ENCODE measurements around the gene ADTRP. TPM values are rescaled to one million over a fixed set of nuclear protein-coding genes. Genes with fewer than 3 reads are reported as not detected.
"Not testable (repeated sequence)": the region's sequence is repeated elsewhere in the genome, so short reads cannot be mapped to it uniquely, and the experiment has no call there.

ADTRP gene
- total RNA-seq, 2 experiments from 2014 or later: 24.1 to 26.1 TPM

- H3K27me3 Mint-ChIP-seq; H3K4me3 Mint-ChIP-seq; DNase-seq; H3K4me1 Mint-ChIP-seq (ENCODE audit: low read depth); H3K9me3 Mint-ChIP-seq; H3K36me3 Mint-ChIP-seq; CTCF ChIA-PET; H3K27ac Mint-ChIP-seq; intact Hi-C loops (cut with micrococcal nuclease): not testable (repeated sequence)
- POLR2A ChIA-PET: interaction anchor here (0.6 kb wide), 1 partner anchor 18 kb away, joined by 3 read pairs; no protein-coding TSS in a partner anchor
These were observed 21.9 kb upstream of the ADTRP start for GRCh38 chr6:11800531-11800930.

- Mint-ChIP-seq H3K36me3 (no peaks in the 10 kb centered on the region), H3K4me1 (ENCODE audit: low read depth) (no peaks in the 10 kb centered on the region), H3K9me3 (peaks cover 6% of the 10 kb centered on the region), H3K27me3 (no peaks in the 10 kb centered on the region), H3K27ac (no peak overlapping the region), H3K4me3 (no peak overlapping the region)
- intact Hi-C loops (cut with micrococcal nuclease): no loop called here
- ChIA-PET POLR2A (no interaction called here), CTCF (interaction anchor here (0.7 kb wide), 1 partner anchor 143 kb away, joined by 3 read pairs; no protein-coding TSS in a partner anchor)
- DNase-seq: no peak
These were observed 19.9 kb upstream of the ADTRP start for GRCh38 chr6:11798538-11798937.

DNA sequence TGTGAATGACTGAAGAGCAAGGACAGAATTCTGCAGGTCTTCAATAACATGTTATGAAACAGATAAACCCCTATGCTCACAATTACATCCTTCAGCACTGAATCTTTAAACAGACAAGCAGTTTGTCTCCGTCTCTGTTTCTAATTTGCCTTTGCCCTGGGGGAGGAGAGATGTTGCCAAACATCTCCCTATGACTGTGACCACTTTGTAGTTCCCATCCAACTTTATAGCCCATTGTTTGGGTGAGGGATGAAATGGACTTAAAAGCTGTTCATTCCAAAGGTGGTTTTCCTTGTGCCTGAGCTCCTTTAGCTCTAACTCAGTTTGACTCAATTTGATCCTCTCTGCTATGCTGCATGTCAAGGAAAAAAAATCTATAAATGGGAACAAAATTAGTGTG, 19.5 kb upstream of the ADTRP start:
- ChIA-PET POLR2A (no interaction called here), CTCF (interaction anchor here (0.7 kb wide), 1 partner anchor 142 kb away, joined by 3 read pairs; no protein-coding TSS in a partner anchor)
- Mint-ChIP-seq H3K9me3 (peaks cover 10% of the 10 kb centered on the region), H3K4me1 (ENCODE audit: low read depth) (no peaks in the 10 kb centered on the region), H3K4me3 (no peak overlapping the region), H3K36me3 (peaks cover 2% of the 10 kb centered on the region), H3K27me3 (no peaks in the 10 kb centered on the region), H3K27ac (no peak overlapping the region)
- intact Hi-C loops (cut with micrococcal nuclease): no loop called here
- no peak for DNase-seq

DNA sequence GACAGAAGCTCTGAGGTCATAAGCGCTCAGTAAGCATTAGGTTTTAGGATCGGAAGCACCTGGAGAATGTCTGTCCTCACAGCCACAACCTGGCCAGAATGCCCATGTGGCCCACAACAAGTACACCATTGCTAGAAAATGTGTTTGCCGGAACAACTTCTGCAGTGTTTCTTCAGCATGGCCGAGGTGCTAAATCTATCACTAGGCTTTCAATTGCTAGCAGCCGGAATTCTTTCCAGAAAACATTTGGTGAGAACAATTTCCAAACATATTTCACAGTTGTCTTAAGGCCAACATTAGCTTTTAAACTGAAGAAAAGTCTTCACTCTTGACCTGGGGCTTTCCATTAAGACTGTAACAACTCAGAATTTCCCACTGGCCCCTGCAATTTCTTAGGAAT, 18.2 kb upstream of the ADTRP start:
- no peaks in the 10 kb centered on the region for H3K27me3 Mint-ChIP-seq
- CTCF ChIA-PET: no interaction called here
- H3K4me3 Mint-ChIP-seq: no peak overlapping the region
- peaks cover 16% of the 10 kb centered on the region for H3K9me3 Mint-ChIP-seq
- DNase-seq: no peak
- H3K27ac Mint-ChIP-seq: no peak overlapping the region
- peaks cover 3% of the 10 kb centered on the region for H3K36me3 Mint-ChIP-seq
- intact Hi-C loops (cut with micrococcal nuclease): no loop called here
- H3K4me1 Mint-ChIP-seq (ENCODE audit: low read depth): no peaks in the 10 kb centered on the region
- POLR2A ChIA-PET: no interaction called here

GRCh38 chr6:11795403-11795802, 16.8 kb upstream of the ADTRP start:
- Mint-ChIP-seq H3K27me3 (no peaks in the 10 kb centered on the region), H3K9me3 (peaks cover 16% of the 10 kb centered on the region), H3K4me3 (no peak overlapping the region), H3K36me3 (peaks cover 3% of the 10 kb centered on the region), H3K27ac (no peak overlapping the region), H3K4me1 (ENCODE audit: low read depth) (no peaks in the 10 kb centered on the region)
- intact Hi-C loops (cut with micrococcal nuclease): no loop called here
- ChIA-PET POLR2A (no interaction called here), CTCF (no interaction called here)
- no peak for DNase-seq

DNA sequence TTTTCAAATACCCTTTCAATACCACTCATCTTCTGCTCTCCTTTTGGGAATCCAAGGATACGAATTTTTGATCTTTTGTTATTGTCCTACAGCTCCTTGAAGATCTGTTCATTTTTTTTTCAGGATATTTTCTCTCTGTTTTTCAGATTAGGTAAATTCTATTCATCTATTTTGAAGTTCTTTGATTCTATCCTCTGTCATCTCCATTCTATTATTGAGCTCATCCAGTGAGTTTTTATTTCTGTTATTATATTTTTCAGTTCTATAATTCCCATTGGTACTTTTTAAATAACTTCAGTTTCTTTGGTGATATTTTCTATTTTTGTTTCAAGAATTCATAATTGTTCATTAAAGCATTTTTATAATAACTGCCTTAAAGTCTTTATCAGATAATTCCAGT, 14.7 kb upstream of the ADTRP start:
- CTCF ChIA-PET: interaction anchor here (0.9 kb wide), 1 partner anchor 496 kb away, joined by 3 read pairs; no protein-coding TSS in a partner anchor
- intact Hi-C loops (cut with micrococcal nuclease): no loop called here
- H3K27ac Mint-ChIP-seq: no peak overlapping the region
- no peak for DNase-seq
- POLR2A ChIA-PET: no interaction called here
- no peak overlapping the region for H3K4me3 Mint-ChIP-seq
- H3K4me1 Mint-ChIP-seq (ENCODE audit: low read depth): no peaks in the 10 kb centered on the region
- H3K27me3 Mint-ChIP-seq: no peaks in the 10 kb centered on the region
- H3K36me3 Mint-ChIP-seq: peaks cover 3% of the 10 kb centered on the region
- peaks cover 16% of the 10 kb centered on the region for H3K9me3 Mint-ChIP-seq

- peaks cover 3% of the 10 kb centered on the region for H3K36me3 Mint-ChIP-seq
- no peaks in the 10 kb centered on the region for H3K4me1 Mint-ChIP-seq (ENCODE audit: low read depth)
- POLR2A ChIA-PET: no interaction called here
- no peak overlapping the region for H3K27ac Mint-ChIP-seq
- H3K4me3 Mint-ChIP-seq: no peak overlapping the region
- peaks cover 16% of the 10 kb centered on the region for H3K9me3 Mint-ChIP-seq
- no peaks in the 10 kb centered on the region for H3K27me3 Mint-ChIP-seq
- intact Hi-C loops (cut with micrococcal nuclease): no loop called here
- DNase-seq: peak; percentile 61
- CTCF ChIA-PET: no interaction called here
These were observed 12.9 kb upstream of the ADTRP start for GRCh38 chr6:11791354-11792107.

DNA sequence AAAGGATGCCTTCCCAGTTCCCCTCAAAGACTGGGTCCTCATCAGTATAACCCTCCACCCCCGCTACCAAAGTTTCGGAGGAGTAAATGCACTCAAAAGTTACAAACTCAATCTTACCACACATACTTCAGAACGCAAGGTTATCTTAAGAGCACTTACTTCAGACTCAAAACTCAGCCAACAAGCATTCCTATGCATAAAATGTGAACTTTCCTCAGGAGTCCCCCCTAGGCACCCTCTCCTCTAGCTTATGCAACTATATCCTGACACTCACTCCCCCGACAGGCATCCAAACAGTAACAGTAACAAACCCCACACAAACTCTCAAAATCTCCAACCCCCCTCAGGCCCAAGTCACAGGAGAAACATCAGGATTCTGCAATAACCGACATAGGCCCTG, 11.1 kb upstream of the ADTRP start:
- no peak overlapping the region for H3K4me3 Mint-ChIP-seq
- intact Hi-C loops (cut with micrococcal nuclease): loop anchor here (5.0 kb wide), 3 partner anchors 223 to 1568 kb away; partner anchors contain the start of gene HIVEP1
- no peak overlapping the region for H3K27ac Mint-ChIP-seq
- peaks cover 8% of the 10 kb centered on the region for H3K4me1 Mint-ChIP-seq (ENCODE audit: low read depth)
- ChIA-PET CTCF (no interaction called here), POLR2A (no interaction called here)
- peaks cover 16% of the 10 kb centered on the region for H3K9me3 Mint-ChIP-seq
- H3K36me3 Mint-ChIP-seq: peaks cover 3% of the 10 kb centered on the region
- no peaks in the 10 kb centered on the region for H3K27me3 Mint-ChIP-seq
- DNase-seq: no peak

- no peak for DNase-seq
- Mint-ChIP-seq H3K9me3 (peaks cover 5% of the 10 kb centered on the region), H3K27ac (no peak overlapping the region), H3K27me3 (peaks cover 7% of the 10 kb centered on the region), H3K4me3 (no peak overlapping the region), H3K4me1 (ENCODE audit: low read depth) (peaks cover 10% of the 10 kb centered on the region), H3K36me3 (peaks cover 1% of the 10 kb centered on the region)
- ChIA-PET CTCF (no interaction called here), POLR2A (no interaction called here)
- intact Hi-C loops (cut with micrococcal nuclease): loop anchor here (5.0 kb wide), 3 partner anchors 224 to 1569 kb away; partner anchors contain the start of gene HIVEP1
These were observed 9.4 kb upstream of the ADTRP start for GRCh38 chr6:11788043-11788442.

GRCh38 chr6:11785774-11786579, 7.4 kb upstream of the ADTRP start:
- intact Hi-C loops (cut with micrococcal nuclease): loop anchor here (1.0 to 5.0 kb wide), 7 partner anchors 19 to 1571 kb away; partner anchors contain the start of gene HIVEP1
- Mint-ChIP-seq H3K9me3 (no peaks in the 10 kb centered on the region), H3K27me3 (peaks cover 10% of the 10 kb centered on the region), H3K36me3 (no peaks in the 10 kb centered on the region), H3K4me1 (ENCODE audit: low read depth) (peaks cover 10% of the 10 kb centered on the region), H3K4me3 (peak overlapping the region; percentile 70), H3K27ac (peak overlapping the region; percentile 75)
- ChIA-PET POLR2A (interaction anchor here (0.7 to 2.3 kb wide), 8 partner anchors 18 to 75 kb away, joined by 3 to 12 read pairs (median 5); no protein-coding TSS in a partner anchor), CTCF (interaction anchor here (0.7 to 1.7 kb wide), 7 partner anchors 13 to 224 kb away, joined by 3 to 4 read pairs (median 3); no protein-coding TSS in a partner anchor)
- DNase-seq: peak; percentile 80

GRCh38 chr6:11785415-11785773, 6.8 kb upstream of the ADTRP start:
- peaks cover 10% of the 10 kb centered on the region for H3K27me3 Mint-ChIP-seq
- peaks cover 10% of the 10 kb centered on the region for H3K4me1 Mint-ChIP-seq (ENCODE audit: low read depth)
- no peaks in the 10 kb centered on the region for H3K9me3 Mint-ChIP-seq
- H3K4me3 Mint-ChIP-seq: peak overlapping the region; percentile 70
- CTCF ChIA-PET: interaction anchor here (0.9 to 1.7 kb wide), 4 partner anchors 12 to 56 kb away, joined by 3 to 4 read pairs (median 4); no protein-coding TSS in a partner anchor
- POLR2A ChIA-PET: interaction anchor here (1.1 to 2.3 kb wide), 6 partner anchors 18 to 74 kb away, joined by 3 to 12 read pairs (median 5); no protein-coding TSS in a partner anchor
- H3K36me3 Mint-ChIP-seq: no peaks in the 10 kb centered on the region
- intact Hi-C loops (cut with micrococcal nuclease): loop anchor here (2.0 to 5.0 kb wide), 4 partner anchors 19 to 1572 kb away; partner anchors contain the start of gene HIVEP1
- H3K27ac Mint-ChIP-seq: peak overlapping the region; percentile 75
- DNase-seq: peak; percentile 76

- intact Hi-C loops (cut with micrococcal nuclease): loop anchor here (2.0 kb wide), 1 partner anchor 18 kb away; no protein-coding TSS in a partner anchor
- H3K9me3 Mint-ChIP-seq: no peaks in the 10 kb centered on the region
- no peak for DNase-seq
- H3K27me3 Mint-ChIP-seq: peaks cover 10% of the 10 kb centered on the region
- POLR2A ChIA-PET: no interaction called here
- H3K4me3 Mint-ChIP-seq: no peak overlapping the region
- no peak overlapping the region for H3K27ac Mint-ChIP-seq
- H3K4me1 Mint-ChIP-seq (ENCODE audit: low read depth): peaks cover 10% of the 10 kb centered on the region
- CTCF ChIA-PET: no interaction called here
- no peaks in the 10 kb centered on the region for H3K36me3 Mint-ChIP-seq
These were observed 5.7 kb upstream of the ADTRP start for GRCh38 chr6:11784341-11784740.

Data from activated CD4-positive, alpha-beta memory T cell treated with anti-CD3 and anti-CD28 coated beads for 36 hours (primary cell).